HepG2 (cell line): Measurements from ENCODE around the gene HOXD8. TPM values are rescaled to one million over a fixed set of nuclear protein-coding genes. Genes with fewer than 3 reads are reported as not detected.

Experiments
- CTCF ChIP-seq: sonication (generic); formaldehyde crosslinking; IDR thresholded peaks from 2 replicates; pipeline ENCODE4 v1.5.0; 2020; ENCODE audit warnings: mild to moderate bottlenecking, missing genetic modification reagents, moderate library complexity
- IRX3 ChIP-seq: sonication (generic); formaldehyde crosslinking; IDR thresholded peaks from 2 replicates; pipeline ENCODE4 v1.8.1; 2023; ENCODE audit warnings: mild to moderate bottlenecking, low read depth, missing genetic modification reagents, borderline replicate concordance
- KDM2A ChIP-seq: sonication (generic); formaldehyde crosslinking; IDR thresholded peaks from 2 replicates; pipeline ENCODE4 v1.4.0; 2020; ENCODE audit warnings: low read depth, missing genetic modification reagents, borderline replicate concordance
- MTF2 ChIP-seq: sonication (generic); formaldehyde crosslinking; IDR thresholded peaks from 2 replicates; pipeline ENCODE4 v1.5.0; 2020; ENCODE audit warnings: missing genetic modification reagents, borderline replicate concordance
- RAD21 ChIP-seq: fragments of 450-650 bp; formaldehyde crosslinking; IDR thresholded peaks from 2 replicates; pipeline ENCODE4 v1.5.0; 2020; ENCODE audit warnings: mild to moderate bottlenecking
- RNF2 ChIP-seq: fragments of 450-650 bp; conservative IDR thresholded peaks from 2 replicates; pipeline ENCODE4 v1.6.1; 2016; ENCODE audit warnings: low read depth
- RXRB ChIP-seq: IDR thresholded peaks from 2 replicates; pipeline ENCODE4 v1.6.1; 2016; ENCODE audit warnings: borderline replicate concordance, missing genetic modification reagents, missing compliant biosample characterization
- SALL1 ChIP-seq: sonication (generic); formaldehyde crosslinking; IDR thresholded peaks from 2 replicates; pipeline ENCODE4 v1.8.0; 2022; ENCODE audit warnings: mild to moderate bottlenecking, missing genetic modification reagents
- SMC3 ChIP-seq: IDR thresholded peaks from 2 replicates; pipeline ENCODE4 v1.6.1; 2011; ENCODE audit warnings: low read length, improper control_type of control experiment
- SNAPC2 ChIP-seq: sonication (generic); formaldehyde crosslinking; IDR thresholded peaks from 2 replicates; pipeline ENCODE4 v1.8.1; 2022; ENCODE audit warnings: mild to moderate bottlenecking, missing genetic modification reagents
- STAG1 ChIP-seq: sonication (generic); formaldehyde crosslinking; IDR thresholded peaks from 2 replicates; pipeline ENCODE4 v1.4.0; 2020; ENCODE audit warnings: missing genetic modification reagents
- TEAD3 ChIP-seq: optimal IDR thresholded peaks from 2 replicates; pipeline ENCODE3; 2016; ENCODE audit warnings: borderline replicate concordance
- XRCC5 ChIP-seq: fragments of 200-400 bp; formaldehyde crosslinking; optimal IDR thresholded peaks from 2 replicates; pipeline ENCODE3; 2017; ENCODE audit warnings: mild to moderate bottlenecking, low read length
- ZFX ChIP-seq: sonication (generic); formaldehyde crosslinking; IDR thresholded peaks from 2 replicates; pipeline ENCODE4 v1.4.0; 2020; ENCODE audit warnings: mild to moderate bottlenecking, low read depth, missing genetic modification reagents, moderate library complexity
- ZMYM4 ChIP-seq: sonication (generic); formaldehyde crosslinking; IDR thresholded peaks from 2 replicates; pipeline ENCODE4 v1.8.1; 2023; ENCODE audit warnings: mild to moderate bottlenecking, missing genetic modification reagents
- ZNF501 ChIP-seq: sonication (generic); formaldehyde crosslinking; IDR thresholded peaks from 2 replicates; pipeline ENCODE4 v1.5.1; 2020; ENCODE audit warnings: mild to moderate bottlenecking, moderate library complexity, missing genetic modification reagents
- ZNF569 ChIP-seq: sonication (generic); formaldehyde crosslinking; IDR thresholded peaks from 2 replicates; pipeline ENCODE4 v1.5.0; 2020; ENCODE audit warnings: mild to moderate bottlenecking, missing genetic modification reagents, moderate library complexity, borderline replicate concordance
- ZNF678 ChIP-seq: sonication (generic); formaldehyde crosslinking; IDR thresholded peaks from 2 replicates; pipeline ENCODE4 v1.4.0; 2020; ENCODE audit warnings: mild to moderate bottlenecking, missing genetic modification reagents
- polyA plus RNA-seq, 8 experiments: library from polyadenylated mRNA; depleted of rRNA in 3 of 8; stranded (reverse) in 7 of 8; unstranded in 1 of 8; fragments of >200 nt; fragmentation: Illumina TruSeq in 4 of 8; extraction: Trizol in 4 of 8; gene quantifications; 2 replicates each; pipeline versions ENCODE4 v1.2.1 to v1.2.3, GENCODE V29; 2011 to 2016; ENCODE audit warnings: low read depth in 4 of 8, missing spikeins in 1 of 8, mixed read lengths in 1 of 8; ENCODE audit not compliant: insufficient read depth in 1 of 8
- total RNA-seq, 5 experiments: library from RNA; depleted of rRNA; stranded (reverse); fragments of >200 nt; fragmentation: Illumina TruSeq; extraction: Trizol; gene quantifications; 2 replicates each; pipeline ENCODE4 v1.2.3, GENCODE V29; 2016; ENCODE audit warnings: low read depth in 1 of 5

The HOXD8 gene
- total and polyA plus RNA-seq, 2 of the 13 experiments (the other 11 are each of a cell fraction or from before 2014, with no cell fraction given) = not detected

- TF ChIP-seq RXRB = 0 out of 2 replicates have a peak, but pooled peaks have one; percentile 19
- TF ChIP-seq IRX3 = no peak
- TF ChIP-seq ZNF501 (CRISPR knock-in tag) = 0 out of 2 replicates have a peak, but pooled peaks have one; percentile 23
- TF ChIP-seq TEAD3 (CRISPR knock-in tag) = peak; percentile 52
- peak; percentile 68; the same call in 1 of the 2 replicates for TF ChIP-seq KDM2A
- TF ChIP-seq SALL1 (CRISPR knock-in tag) = peak; percentile 24; the same call in 1 of the 2 replicates
- TF ChIP-seq CTCF (CRISPR knock-in tag) = peak; percentile 87
- peak; percentile 35; the same call in 1 of the 2 replicates for TF ChIP-seq ZFX (CRISPR knock-in tag)
- TF ChIP-seq ZMYM4 (CRISPR knock-in tag) = 0 out of 2 replicates have a peak, but pooled peaks have one; percentile 28
- TF ChIP-seq STAG1 (CRISPR knock-in tag) = peak; percentile 61
- TF ChIP-seq ZNF569 (CRISPR knock-in tag) = no peak
- 0 out of 2 replicates have a peak, but pooled peaks have one; percentile 52 for TF ChIP-seq MTF2
- TF ChIP-seq SNAPC2 = no peak
- TF ChIP-seq XRCC5 = peak; percentile 94
- TF ChIP-seq RAD21 (CRISPR knock-in tag) = peak; percentile 32; the same call in 1 of the 2 replicates
- TF ChIP-seq RNF2 = peak; percentile 93
- peak; percentile 43 for TF ChIP-seq SMC3
- TF ChIP-seq ZNF678 (CRISPR knock-in tag) = no peak
Measured at GRCh38 chr2:176111309-176111663, 18.2 kb upstream of the HOXD8 start (continued).
